Activated T-helper 1 cell treated with anti-CD3 and anti-CD28 coated beads, Interleukin-12 subunit alpha, Interleukin-12 subunit beta, Interleukin-2, Interleukin-4 antibody, amounts not matched to agents 30 ng/mL and 10 ng/mL and 1 ng/mL, durations not matched to agents 14 hours and 24 hours and 36 hours (primary cell): ENCODE results near the gene MEF2D. TPM values are rescaled to one million over a fixed set of nuclear protein-coding genes. Genes with fewer than 3 reads are reported as not detected.

Experiments
- DNase-seq: peaks from one replicate; pipeline ENCODE4 v3.0.0; 2021; ENCODE audit warnings: low spot score
- H3K27ac Mint-ChIP-seq: one replicate; pipeline ENCODE4 v1.8.0; 2021; ENCODE audit warnings: mild to moderate bottlenecking, mixed read lengths
- H3K27me3 Mint-ChIP-seq: one replicate; pipeline ENCODE4 v1.8.0; 2022; ENCODE audit warnings: mild to moderate bottlenecking, moderate library complexity, mixed read lengths; ENCODE audit not compliant: insufficient read depth
- H3K36me3 Mint-ChIP-seq: one replicate; pipeline ENCODE4 v1.8.0; 2021; ENCODE audit warnings: low read depth, mixed read lengths
- H3K4me1 Mint-ChIP-seq: one replicate; pipeline ENCODE4 v1.8.0; 2021; ENCODE audit warnings: low read depth, mixed read lengths
- H3K4me3 Mint-ChIP-seq: one replicate; pipeline ENCODE4 v1.8.0; 2021; ENCODE audit warnings: mild to moderate bottlenecking, moderate library complexity, mixed read lengths
- H3K9me3 Mint-ChIP-seq: one replicate; pipeline ENCODE4 v1.8.0; 2021; ENCODE audit warnings: mixed read lengths
- intact Hi-C: fragments of 100-400 bp; cut with micrococcal nuclease; formaldehyde crosslinking; loops from one replicate; pipeline ENCODE4 v1.15.1; 2024
- total RNA-seq: library from RNA; stranded (reverse); gene quantifications from 2 replicates; pipeline ENCODE4 v1.2.3, GENCODE V29; 2022

Gene MEF2D
- total RNA-seq, 1 donor from 2014 or later, result 36.3 TPM

- no peak overlapping the region for H3K4me3 Mint-ChIP-seq
- DNase-seq, result no peak
- no peaks in the 10 kb centered on the region for H3K27me3 Mint-ChIP-seq
- H3K36me3 Mint-ChIP-seq, result peaks cover 13% of the 10 kb centered on the region
- no peak overlapping the region for H3K27ac Mint-ChIP-seq
- H3K9me3 Mint-ChIP-seq, result no peaks in the 10 kb centered on the region
- H3K4me1 Mint-ChIP-seq, result peaks cover 11% of the 10 kb centered on the region
- intact Hi-C loops, result no loop called here
Observed at GRCh38 chr1:156534424-156535060, 34.0 kb upstream of the MEF2D start.

- Mint-ChIP-seq H3K27ac (no peak overlapping the region), H3K36me3 (peaks cover 9% of the 10 kb centered on the region)
Observed at GRCh38 chr1:156533568-156534220, 33.1 kb upstream of the MEF2D start.

GRCh38 chr1:156532374-156532773 is 31.8 kb upstream of the MEF2D start:
- Mint-ChIP-seq H3K27me3 (no peaks in the 10 kb centered on the region), H3K4me1 (peaks cover 9% of the 10 kb centered on the region), H3K27ac (no peak overlapping the region), H3K4me3 (no peak overlapping the region), H3K9me3 (no peaks in the 10 kb centered on the region), H3K36me3 (peaks cover 6% of the 10 kb centered on the region)
- no peak for DNase-seq
- intact Hi-C loops, result no loop called here

More at GRCh38 chr1:156533568-156534220, 33.1 kb upstream of the MEF2D start:
- H3K27me3 Mint-ChIP-seq, result no peaks in the 10 kb centered on the region
- DNase-seq, result no peak
- intact Hi-C loops, result no loop called here
- H3K4me1 Mint-ChIP-seq, result peaks cover 7% of the 10 kb centered on the region
- no peaks in the 10 kb centered on the region for H3K9me3 Mint-ChIP-seq
- no peak overlapping the region for H3K4me3 Mint-ChIP-seq

- no peak overlapping the region for H3K27ac Mint-ChIP-seq
- no peak overlapping the region for H3K4me3 Mint-ChIP-seq
- H3K27me3 Mint-ChIP-seq, result no peaks in the 10 kb centered on the region
- no peak for DNase-seq
- intact Hi-C loops, result no loop called here
- H3K9me3 Mint-ChIP-seq, result no peaks in the 10 kb centered on the region
- peaks cover 10% of the 10 kb centered on the region for H3K36me3 Mint-ChIP-seq
- peaks cover 19% of the 10 kb centered on the region for H3K4me1 Mint-ChIP-seq
Observed at GRCh38 chr1:156530006-156530405, 29.4 kb upstream of the MEF2D start.

- H3K36me3 Mint-ChIP-seq, result peaks cover 14% of the 10 kb centered on the region
- H3K27ac Mint-ChIP-seq, result no peak overlapping the region
- no peak overlapping the region for H3K4me3 Mint-ChIP-seq
- H3K9me3 Mint-ChIP-seq, result no peaks in the 10 kb centered on the region
- H3K27me3 Mint-ChIP-seq, result no peaks in the 10 kb centered on the region
- no peak for DNase-seq
- intact Hi-C loops, result no loop called here
- peaks cover 29% of the 10 kb centered on the region for H3K4me1 Mint-ChIP-seq
Observed at GRCh38 chr1:156528875-156529425, 28.4 kb upstream of the MEF2D start.

GRCh38 chr1:156528231-156528630 is 27.7 kb upstream of the MEF2D start:
- no peaks in the 10 kb centered on the region for H3K27me3 Mint-ChIP-seq
- intact Hi-C loops, result no loop called here
- no peak overlapping the region for H3K27ac Mint-ChIP-seq
- peaks cover 32% of the 10 kb centered on the region for H3K4me1 Mint-ChIP-seq
- no peak overlapping the region for H3K4me3 Mint-ChIP-seq
- no peak for DNase-seq
- peaks cover 14% of the 10 kb centered on the region for H3K36me3 Mint-ChIP-seq
- H3K9me3 Mint-ChIP-seq, result no peaks in the 10 kb centered on the region

GRCh38 chr1:156527584-156527983 is 27.0 kb upstream of the MEF2D start:
- peaks cover 32% of the 10 kb centered on the region for H3K4me1 Mint-ChIP-seq
- H3K9me3 Mint-ChIP-seq, result no peaks in the 10 kb centered on the region
- peaks cover 14% of the 10 kb centered on the region for H3K36me3 Mint-ChIP-seq
- DNase-seq, result no peak
- intact Hi-C loops, result no loop called here
- no peak overlapping the region for H3K4me3 Mint-ChIP-seq
- no peaks in the 10 kb centered on the region for H3K27me3 Mint-ChIP-seq
- no peak overlapping the region for H3K27ac Mint-ChIP-seq

- Mint-ChIP-seq H3K27me3 (no peaks in the 10 kb centered on the region), H3K4me3 (no peak overlapping the region), H3K36me3 (peaks cover 12% of the 10 kb centered on the region), H3K27ac (no peak overlapping the region), H3K4me1 (peaks cover 32% of the 10 kb centered on the region), H3K9me3 (no peaks in the 10 kb centered on the region)
- no peak for DNase-seq
- intact Hi-C loops, result loop anchor here (2.0 kb wide), 1 partner anchor 37 kb away; no protein-coding TSS in a partner anchor
Observed at GRCh38 chr1:156525856-156526489, 25.4 kb upstream of the MEF2D start.

- DNase-seq, result no peak
- intact Hi-C loops, result loop anchor here (2.0 kb wide), 1 partner anchor 36 kb away; no protein-coding TSS in a partner anchor
- H3K9me3 Mint-ChIP-seq, result no peaks in the 10 kb centered on the region
- H3K36me3 Mint-ChIP-seq, result peaks cover 12% of the 10 kb centered on the region
- H3K27ac Mint-ChIP-seq, result peak overlapping the region; percentile 46
- no peak overlapping the region for H3K4me3 Mint-ChIP-seq
- peaks cover 32% of the 10 kb centered on the region for H3K4me1 Mint-ChIP-seq
- H3K27me3 Mint-ChIP-seq, result no peaks in the 10 kb centered on the region
Observed at GRCh38 chr1:156525071-156525501, 24.5 kb upstream of the MEF2D start.

GRCh38 chr1:156524481-156524869 is 23.9 kb upstream of the MEF2D start:
- H3K9me3 Mint-ChIP-seq, result no peaks in the 10 kb centered on the region
- no peaks in the 10 kb centered on the region for H3K27me3 Mint-ChIP-seq
- intact Hi-C loops, result loop anchor here (1.0 to 5.0 kb wide), 4 partner anchors 23 to 48 kb away; partner anchors contain the start of gene IQGAP3
- H3K4me1 Mint-ChIP-seq, result peaks cover 32% of the 10 kb centered on the region
- H3K36me3 Mint-ChIP-seq, result peaks cover 12% of the 10 kb centered on the region
- H3K4me3 Mint-ChIP-seq, result peak overlapping the region; percentile 40
- DNase-seq, result no peak
- peak overlapping the region; percentile 82 for H3K27ac Mint-ChIP-seq

GRCh38 chr1:156523801-156524480 is 23.4 kb upstream of the MEF2D start:
- no peak for DNase-seq
- no peak overlapping the region for H3K4me3 Mint-ChIP-seq
- H3K36me3 Mint-ChIP-seq, result peaks cover 12% of the 10 kb centered on the region
- H3K9me3 Mint-ChIP-seq, result no peaks in the 10 kb centered on the region
- H3K27ac Mint-ChIP-seq, result no peak overlapping the region
- intact Hi-C loops, result loop anchor here (1.0 to 5.0 kb wide), 4 partner anchors 23 to 48 kb away; partner anchors contain the start of gene IQGAP3
- no peaks in the 10 kb centered on the region for H3K27me3 Mint-ChIP-seq
- H3K4me1 Mint-ChIP-seq, result peaks cover 32% of the 10 kb centered on the region

GRCh38 chr1:156522443-156522970 is 21.9 kb upstream of the MEF2D start:
- no peaks in the 10 kb centered on the region for H3K27me3 Mint-ChIP-seq
- H3K4me3 Mint-ChIP-seq, result no peak overlapping the region

More at GRCh38 chr1:156522443-156522970, 21.9 kb upstream of the MEF2D start:
- Mint-ChIP-seq H3K4me1 (peaks cover 23% of the 10 kb centered on the region), H3K36me3 (peaks cover 11% of the 10 kb centered on the region), H3K27ac (no peak overlapping the region), H3K9me3 (no peaks in the 10 kb centered on the region)
- no peak for DNase-seq
- intact Hi-C loops, result loop anchor here (5.0 kb wide), 1 partner anchor 50 kb away; the partner anchor contains the start of gene IQGAP3
